GM21737 (cell line): ENCODE results near the gene GPR61.

ENCODE experiments used
- ATAC-seq: cut with Tn5 transposase; IDR thresholded peaks from one replicate; pipeline ENCODE4 v1.9.1; 2021; ENCODE audit warnings: mild to moderate bottlenecking, moderate library complexity; ENCODE audit not compliant: unreplicated experiment

The GPR61 gene

GRCh38 chr1:109567877-109568672, 28.4 kb downstream of the GPR61 start:
- ATAC-seq, result no peak

GRCh38 chr1:109569323-109569722, 29.7 kb downstream of the GPR61 start:
- ATAC-seq, result no peak

- ATAC-seq, result no peak
Measured at GRCh38 chr1:109570414-109570813, 30.7 kb downstream of the GPR61 start.

- no peak for ATAC-seq
Measured at GRCh38 chr1:109573785-109574184, 34.1 kb downstream of the GPR61 start.

- ATAC-seq, result no peak
Measured at GRCh38 chr1:109578947-109579443, 39.3 kb downstream of the GPR61 start.

GRCh38 chr1:109579491-109579890, 39.8 kb downstream of the GPR61 start:
- no peak for ATAC-seq

- ATAC-seq, result no peak
Measured at GRCh38 chr1:109582021-109582420, 42.3 kb downstream of the GPR61 start.

GRCh38 chr1:109584766-109585165, 45.1 kb downstream of the GPR61 start:
- no peak for ATAC-seq

GRCh38 chr1:109586055-109586454, 46.4 kb downstream of the GPR61 start:
- ATAC-seq, result no peak

- no peak for ATAC-seq
Measured at GRCh38 chr1:109589177-109589576, 49.5 kb downstream of the GPR61 start.

- ATAC-seq, result no peak
Measured at GRCh38 chr1:109589679-109590078, 50.0 kb downstream of the GPR61 start.

- no peak for ATAC-seq
Measured at GRCh38 chr1:109592916-109593315, 53.2 kb downstream of the GPR61 start.

- no peak for ATAC-seq
Measured at GRCh38 chr1:109595531-109595930, 55.9 kb downstream of the GPR61 start.
